ENCODE data around the gene PPM1A. TPM values are rescaled to one million over a fixed set of nuclear protein-coding genes. Genes with fewer than 3 reads are reported as not detected.

Gene PPM1A
- total and polyA plus RNA-seq, 2 of the 13 experiments (the other 11 are each of a cell fraction or from before 2014, with no cell fraction given), result 23.3 to 29.8 TPM

DNA sequence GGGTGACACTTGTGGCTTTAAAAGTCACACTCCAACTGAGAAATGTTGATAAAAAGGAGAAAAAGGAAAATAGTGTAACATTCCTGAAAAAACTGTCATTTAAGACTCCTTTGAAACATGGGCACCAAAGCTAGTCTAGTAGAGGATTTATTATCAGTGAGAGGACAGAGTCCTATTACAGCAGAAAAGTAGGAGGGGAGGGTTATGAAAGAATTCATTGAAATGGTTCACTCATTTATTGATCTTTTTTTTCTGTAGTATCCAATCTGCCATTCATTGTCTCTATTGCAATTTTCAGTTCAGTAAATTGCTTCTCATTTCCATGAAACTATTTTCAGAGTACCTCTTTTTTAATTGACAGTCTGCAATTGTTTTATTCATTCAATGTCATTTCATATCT, 25.4 kb downstream of the PPM1A start (continued):
- TF ChIP-seq, protein P1, sequence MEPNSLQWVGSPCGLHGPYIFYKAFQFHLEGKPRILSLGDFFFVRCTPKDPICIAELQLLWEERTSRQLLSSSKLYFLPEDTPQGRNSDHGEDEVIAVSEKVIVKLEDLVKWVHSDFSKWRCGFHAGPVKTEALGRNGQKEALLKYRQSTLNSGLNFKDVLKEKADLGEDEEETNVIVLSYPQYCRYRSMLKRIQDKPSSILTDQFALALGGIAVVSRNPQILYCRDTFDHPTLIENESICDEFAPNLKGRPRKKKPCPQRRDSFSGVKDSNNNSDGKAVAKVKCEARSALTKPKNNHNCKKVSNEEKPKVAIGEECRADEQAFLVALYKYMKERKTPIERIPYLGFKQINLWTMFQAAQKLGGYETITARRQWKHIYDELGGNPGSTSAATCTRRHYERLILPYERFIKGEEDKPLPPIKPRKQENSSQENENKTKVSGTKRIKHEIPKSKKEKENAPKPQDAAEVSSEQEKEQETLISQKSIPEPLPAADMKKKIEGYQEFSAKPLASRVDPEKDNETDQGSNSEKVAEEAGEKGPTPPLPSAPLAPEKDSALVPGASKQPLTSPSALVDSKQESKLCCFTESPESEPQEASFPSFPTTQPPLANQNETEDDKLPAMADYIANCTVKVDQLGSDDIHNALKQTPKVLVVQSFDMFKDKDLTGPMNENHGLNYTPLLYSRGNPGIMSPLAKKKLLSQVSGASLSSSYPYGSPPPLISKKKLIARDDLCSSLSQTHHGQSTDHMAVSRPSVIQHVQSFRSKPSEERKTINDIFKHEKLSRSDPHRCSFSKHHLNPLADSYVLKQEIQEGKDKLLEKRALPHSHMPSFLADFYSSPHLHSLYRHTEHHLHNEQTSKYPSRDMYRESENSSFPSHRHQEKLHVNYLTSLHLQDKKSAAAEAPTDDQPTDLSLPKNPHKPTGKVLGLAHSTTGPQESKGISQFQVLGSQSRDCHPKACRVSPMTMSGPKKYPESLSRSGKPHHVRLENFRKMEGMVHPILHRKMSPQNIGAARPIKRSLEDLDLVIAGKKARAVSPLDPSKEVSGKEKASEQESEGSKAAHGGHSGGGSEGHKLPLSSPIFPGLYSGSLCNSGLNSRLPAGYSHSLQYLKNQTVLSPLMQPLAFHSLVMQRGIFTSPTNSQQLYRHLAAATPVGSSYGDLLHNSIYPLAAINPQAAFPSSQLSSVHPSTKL (CRISPR knock-in tag; IDR thresholded peaks at IDR 0.05), result peak; percentile 25; the same call in 1 of the 2 replicates
- TF ChIP-seq ZNF251 (CRISPR knock-in tag; IDR thresholded peaks at IDR 0.05) (no peak), EP300 (IDR thresholded peaks at IDR 0.05; ENCODE audit: low read depth in 2 of 2, low read length in 2 of 2) (peak in 1 of 2 experiments; percentile 47; a peak in 1 of 4 replicates), EP300 (CRISPR knock-in tag; IDR thresholded peaks at IDR 0.05; ENCODE audit: borderline replicate concordance) (no peak), ZNF253 (CRISPR knock-in tag; IDR thresholded peaks at IDR 0.05; ENCODE audit: borderline replicate concordance) (no peak), ZNF296 (CRISPR knock-in tag; conservative IDR thresholded peaks at IDR 0.05) (no peak), SOX13 (IDR thresholded peaks at IDR 0.05) (no peak), SOX13 (CRISPR knock-in tag; conservative IDR thresholded peaks at IDR 0.05 in 1 of 2, IDR thresholded peaks at IDR 0.05 in 1 of 2) (0 out of 4 replicates have a peak, but pooled peaks of 1 of the 2 experiments have one; percentile 23), BCL6 (CRISPR knock-in tag; IDR thresholded peaks at IDR 0.05) (peak; percentile 19; the same call in 1 of the 2 replicates), SALL2 (CRISPR knock-in tag; IDR thresholded peaks at IDR 0.05) (no peak), THYN1 (CRISPR knock-in tag; IDR thresholded peaks at IDR 0.05; ENCODE audit: borderline replicate concordance, low read depth) (no peak), TAF1 (CRISPR knock-in tag; IDR thresholded peaks at IDR 0.05) (no peak), HNF4G (IDR thresholded peaks at IDR 0.05; ENCODE audit: borderline replicate concordance, low read depth, low read length) (0 out of 2 replicates have a peak, but pooled peaks have one; percentile 8), HNF4G (CRISPR knock-in tag; IDR thresholded peaks at IDR 0.05; ENCODE audit: borderline replicate concordance, low read depth) (no peak), MTA3 (CRISPR knock-in tag; IDR thresholded peaks at IDR 0.05) (no peak), BRCA1 (CRISPR knock-in tag; IDR thresholded peaks at IDR 0.05) (no peak), CEBPG (CRISPR knock-in tag; IDR thresholded peaks at IDR 0.05) (peak; percentile 36; the same call in 1 of the 2 replicates), NR2C2 (CRISPR knock-in tag; IDR thresholded peaks at IDR 0.05; ENCODE audit: borderline replicate concordance) (no peak), RAD21 (CRISPR knock-in tag; IDR thresholded peaks at IDR 0.05) (no peak), MXD4 (CRISPR knock-in tag; IDR thresholded peaks at IDR 0.05) (no peak), ZMYM3 (CRISPR knock-in tag; IDR thresholded peaks at IDR 0.05) (no peak), SNAI1 (CRISPR knock-in tag; IDR thresholded peaks at IDR 0.05; ENCODE audit: borderline replicate concordance) (no peak)
- TF ChIP-seq, protein P2, sequence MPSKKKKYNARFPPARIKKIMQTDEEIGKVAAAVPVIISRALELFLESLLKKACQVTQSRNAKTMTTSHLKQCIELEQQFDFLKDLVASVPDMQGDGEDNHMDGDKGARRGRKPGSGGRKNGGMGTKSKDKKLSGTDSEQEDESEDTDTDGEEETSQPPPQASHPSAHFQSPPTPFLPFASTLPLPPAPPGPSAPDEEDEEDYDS (CRISPR knock-in tag; IDR thresholded peaks at IDR 0.05), result 0 out of 2 replicates have a peak, but pooled peaks have one; percentile 19
- TF ChIP-seq, protein P3, sequence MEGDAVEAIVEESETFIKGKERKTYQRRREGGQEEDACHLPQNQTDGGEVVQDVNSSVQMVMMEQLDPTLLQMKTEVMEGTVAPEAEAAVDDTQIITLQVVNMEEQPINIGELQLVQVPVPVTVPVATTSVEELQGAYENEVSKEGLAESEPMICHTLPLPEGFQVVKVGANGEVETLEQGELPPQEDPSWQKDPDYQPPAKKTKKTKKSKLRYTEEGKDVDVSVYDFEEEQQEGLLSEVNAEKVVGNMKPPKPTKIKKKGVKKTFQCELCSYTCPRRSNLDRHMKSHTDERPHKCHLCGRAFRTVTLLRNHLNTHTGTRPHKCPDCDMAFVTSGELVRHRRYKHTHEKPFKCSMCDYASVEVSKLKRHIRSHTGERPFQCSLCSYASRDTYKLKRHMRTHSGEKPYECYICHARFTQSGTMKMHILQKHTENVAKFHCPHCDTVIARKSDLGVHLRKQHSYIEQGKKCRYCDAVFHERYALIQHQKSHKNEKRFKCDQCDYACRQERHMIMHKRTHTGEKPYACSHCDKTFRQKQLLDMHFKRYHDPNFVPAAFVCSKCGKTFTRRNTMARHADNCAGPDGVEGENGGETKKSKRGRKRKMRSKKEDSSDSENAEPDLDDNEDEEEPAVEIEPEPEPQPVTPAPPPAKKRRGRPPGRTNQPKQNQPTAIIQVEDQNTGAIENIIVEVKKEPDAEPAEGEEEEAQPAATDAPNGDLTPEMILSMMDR (CRISPR knock-in tag; IDR thresholded peaks at IDR 0.05), result no peak
- TF ChIP-seq, protein P4, sequence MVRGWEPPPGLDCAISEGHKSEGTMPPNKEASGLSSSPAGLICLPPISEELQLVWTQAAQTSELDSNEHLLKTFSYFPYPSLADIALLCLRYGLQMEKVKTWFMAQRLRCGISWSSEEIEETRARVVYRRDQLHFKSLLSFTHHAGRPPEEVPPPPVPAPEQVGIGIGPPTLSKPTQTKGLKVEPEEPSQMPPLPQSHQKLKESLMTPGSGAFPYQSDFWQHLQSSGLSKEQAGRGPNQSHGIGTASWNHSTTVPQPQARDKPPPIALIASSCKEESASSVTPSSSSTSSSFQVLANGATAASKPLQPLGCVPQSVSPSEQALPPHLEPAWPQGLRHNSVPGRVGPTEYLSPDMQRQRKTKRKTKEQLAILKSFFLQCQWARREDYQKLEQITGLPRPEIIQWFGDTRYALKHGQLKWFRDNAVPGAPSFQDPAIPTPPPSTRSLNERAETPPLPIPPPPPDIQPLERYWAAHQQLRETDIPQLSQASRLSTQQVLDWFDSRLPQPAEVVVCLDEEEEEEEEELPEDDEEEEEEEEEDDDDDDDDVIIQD (CRISPR knock-in tag; IDR thresholded peaks at IDR 0.05; ENCODE audit: low read depth), result no peak
